Suppressor macrophage treated with lipopolysaccharide for 4 hours (primary cell): ENCODE measurements around the gene TIAM1.

Experiments
- DNase-seq: peaks from one replicate; pipeline ENCODE4 v3.0.0-alpha.2; 2020

The TIAM1 gene

GRCh38 chr21:31161157-31161556 is 182.9 kb downstream of the TIAM1 start:
- DNase-seq: no peak

GRCh38 chr21:31159808-31160207 is 184.3 kb downstream of the TIAM1 start:
- no peak for DNase-seq

- DNase-seq: peak; percentile 43
These were observed 185.1 kb downstream of the TIAM1 start for GRCh38 chr21:31158789-31159581.

GRCh38 chr21:31157756-31158155 is 186.3 kb downstream of the TIAM1 start:
- no peak for DNase-seq

GRCh38 chr21:31156662-31157061 is 187.4 kb downstream of the TIAM1 start:
- no peak for DNase-seq

GRCh38 chr21:31156169-31156568 is 187.9 kb downstream of the TIAM1 start:
- DNase-seq: no peak

GRCh38 chr21:31151156-31152045 is 192.7 kb downstream of the TIAM1 start:
- DNase-seq: no peak

- DNase-seq: no peak
These were observed 198.8 kb downstream of the TIAM1 start for GRCh38 chr21:31145274-31145673.

- no peak for DNase-seq
These were observed 201.0 kb downstream of the TIAM1 start for GRCh38 chr21:31143036-31143435.

- no peak for DNase-seq
These were observed 201.5 kb downstream of the TIAM1 start for GRCh38 chr21:31142600-31142999.

GRCh38 chr21:31141389-31142000 is 202.6 kb downstream of the TIAM1 start:
- DNase-seq: no peak

- no peak for DNase-seq
These were observed 203.4 kb downstream of the TIAM1 start for GRCh38 chr21:31140676-31141075.

GRCh38 chr21:31140025-31140424 is 204.0 kb downstream of the TIAM1 start:
- DNase-seq: no peak

- DNase-seq: no peak
These were observed 206.1 kb downstream of the TIAM1 start for GRCh38 chr21:31137960-31138359.

GRCh38 chr21:31136891-31137290 is 207.2 kb downstream of the TIAM1 start:
- no peak for DNase-seq

- DNase-seq: no peak
These were observed 208.4 kb downstream of the TIAM1 start for GRCh38 chr21:31135531-31136184.

GRCh38 chr21:31133243-31133830 is 210.7 kb downstream of the TIAM1 start:
- DNase-seq: no peak

GRCh38 chr21:31132574-31133242 is 211.4 kb downstream of the TIAM1 start:
- no peak for DNase-seq

- peak; percentile 21 for DNase-seq
These were observed 213.2 kb downstream of the TIAM1 start for GRCh38 chr21:31130821-31131220.

- DNase-seq: no peak
These were observed 215.8 kb downstream of the TIAM1 start for GRCh38 chr21:31128234-31128633.

- DNase-seq: peak; percentile 66
These were observed 220.1 kb downstream of the TIAM1 start for GRCh38 chr21:31124010-31124409.

- no peak for DNase-seq
These were observed 224.9 kb downstream of the TIAM1 start for GRCh38 chr21:31119199-31119598.
